Hepatocyte (in vitro differentiated cells): Measurements from ENCODE around the gene AK2.

Experiments
- CTCF ChIP-seq: fragments of 200-600 bp; sonication (generic); IDR thresholded peaks from 2 replicates; pipeline ENCODE4 v1.5.1; 2016; ENCODE audit warnings: antibody characterized with exemption, mild to moderate bottlenecking; ENCODE audit not compliant: poor library complexity
- EZH2 ChIP-seq: fragments of 200-600 bp; sonication (generic); IDR thresholded peaks from 2 replicates; pipeline ENCODE4 v1.6.1; 2016; ENCODE audit warnings: antibody characterized with exemption, mild to moderate bottlenecking, borderline replicate concordance

GRCh38 chr1:32969566-32969965, 67.1 kb downstream of the AK2 start:
- no peak for TF ChIP-seq CTCF
- no peak for TF ChIP-seq EZH2
